Neural cell (in vitro differentiated cells): ENCODE results near the gene CDCP1. TPM values are rescaled to one million over a fixed set of nuclear protein-coding genes. Genes with fewer than 3 reads are reported as not detected.

Source experiments
- H2AFZ ChIP-seq: fragments of 200-600, 300-800 bp; sonication (generic), shearing (Covaris generic); 2 replicates; pipeline ENCODE4 v1.6.0; 2014; ENCODE audit warnings: low read depth, mild to moderate bottlenecking, antibody characterized with exemption, low read length, moderate library complexity
- H3F3A ChIP-seq: fragments of 200-600 bp; shearing (Covaris generic); 2 replicates; pipeline ENCODE4 v1.6.1; 2016; ENCODE audit warnings: mild to moderate bottlenecking, moderate library complexity, mixed read lengths, antibody characterized with exemption, low read length; ENCODE audit not compliant: insufficient read depth, poor library complexity, severe bottlenecking
- H3K27ac ChIP-seq: fragments of 200-600, 300-800 bp; sonication (generic), shearing (Covaris generic); 2 replicates; pipeline ENCODE4 v1.5.1; 2014; ENCODE audit warnings: mild to moderate bottlenecking, low read length, moderate library complexity
- H3K27me3 ChIP-seq: fragments of 300-800, 200-600 bp; sonication (generic), shearing (Covaris generic); 2 replicates; pipeline ENCODE4 v1.6.0; 2014; ENCODE audit warnings: mild to moderate bottlenecking, low read depth, low read length, moderate library complexity; ENCODE audit not compliant: insufficient read depth
- H3K36me3 ChIP-seq: fragments of 300-800, 200-600 bp; sonication (generic), shearing (Covaris generic); 2 replicates; pipeline ENCODE4 v1.5.1; 2014; ENCODE audit warnings: mild to moderate bottlenecking, antibody characterized with exemption, low read length, moderate library complexity; ENCODE audit not compliant: insufficient read depth
- H3K4me2 ChIP-seq: fragments of 300-800, 200-600 bp; sonication (generic), shearing (Covaris generic); 2 replicates; pipeline ENCODE4 v1.6.0; 2014; ENCODE audit warnings: mild to moderate bottlenecking, low read length
- H3K4me3 ChIP-seq: fragments of 300-800, 200-600 bp; sonication (generic), shearing (Covaris generic); 2 replicates; pipeline ENCODE4 v1.5.1; 2014; ENCODE audit warnings: mild to moderate bottlenecking, low read length, moderate library complexity
- H3K79me2 ChIP-seq: fragments of 200-600 bp; shearing (Covaris generic); replicated peaks from 2 replicates; pipeline ENCODE4 v1.6.0; 2014; ENCODE audit warnings: mild to moderate bottlenecking, low read length, moderate library complexity; ENCODE audit not compliant: insufficient read depth
- H3K9ac ChIP-seq: fragments of 300-800, 200-600 bp; sonication (generic), shearing (Covaris generic); 2 replicates; pipeline ENCODE4 v1.6.1; 2016; ENCODE audit warnings: mild to moderate bottlenecking, low read length, mixed read lengths
- H3K9me2 ChIP-seq: fragments of 200-600 bp; shearing (Covaris generic); 2 replicates; pipeline ENCODE4 v1.6.1; 2016; ENCODE audit warnings: mild to moderate bottlenecking, low read length, mixed read lengths; ENCODE audit not compliant: insufficient read depth
- H3K9me3 ChIP-seq: fragments of 200-600, 300-800 bp; sonication (generic), shearing (Covaris generic); 2 replicates; pipeline ENCODE4 v1.6.1; 2016; ENCODE audit warnings: mild to moderate bottlenecking, mixed run types, low read length, moderate library complexity, mixed read lengths
- H4K20me1 ChIP-seq: fragments of 200-600 bp; shearing (Covaris generic); 2 replicates; pipeline ENCODE4 v1.6.1; 2016; ENCODE audit warnings: mild to moderate bottlenecking, mixed run types; ENCODE audit not compliant: insufficient read depth
- CTCF ChIP-seq: fragments of 450-650 bp; IDR thresholded peaks from 2 replicates; pipeline ENCODE4 v1.5.1; 2014; ENCODE audit warnings: antibody characterized with exemption, mild to moderate bottlenecking, moderate library complexity; ENCODE audit not compliant: poor library complexity, severe bottlenecking
- EP300 ChIP-seq: fragments of 450-650 bp; conservative IDR thresholded peaks from 2 replicates; pipeline ENCODE4 v1.6.1; 2014; ENCODE audit warnings: antibody characterized with exemption, mild to moderate bottlenecking, moderate library complexity; ENCODE audit not compliant: poor library complexity, severe bottlenecking
- EZH2 ChIP-seq: fragments of 200-600, 300-800 bp; shearing (Covaris generic), sonication (generic); IDR thresholded peaks from 2 replicates; pipeline ENCODE4 v1.6.1; 2014; ENCODE audit warnings: antibody characterized with exemption, low read length, borderline replicate concordance, mild to moderate bottlenecking; ENCODE audit not compliant: insufficient read depth, poor library complexity, severe bottlenecking
- MXI1 ChIP-seq: fragments of 450-650 bp; conservative IDR thresholded peaks from 2 replicates; pipeline ENCODE4 v1.6.1; 2014; ENCODE audit warnings: antibody characterized with exemption, mild to moderate bottlenecking; ENCODE audit not compliant: poor library complexity, severe bottlenecking
- POLR2AphosphoS5 ChIP-seq: IDR thresholded peaks from 2 replicates; pipeline ENCODE4 v1.6.1; 2012
- RAD21 ChIP-seq: fragments of 450-650 bp; conservative IDR thresholded peaks from 2 replicates; pipeline ENCODE4 v1.6.1; 2014; ENCODE audit warnings: antibody characterized with exemption, mild to moderate bottlenecking, moderate library complexity
- REST ChIP-seq: IDR thresholded peaks from 2 replicates; pipeline ENCODE4 v1.6.1; 2012; ENCODE audit warnings: borderline replicate concordance
- SMC3 ChIP-seq: fragments of 450-650 bp; conservative IDR thresholded peaks from 2 replicates; pipeline ENCODE4 v1.6.1; 2014; ENCODE audit warnings: antibody characterized with exemption, mild to moderate bottlenecking, moderate library complexity; ENCODE audit not compliant: poor library complexity
- TAF1 ChIP-seq: IDR thresholded peaks from 2 replicates; pipeline ENCODE4 v1.6.1; 2012; ENCODE audit warnings: low read depth
- polyA plus RNA-seq: library from polyadenylated mRNA; depleted of rRNA; stranded (reverse); fragments of >200 nt; gene quantifications from 2 replicates; pipeline ENCODE4 v1.2.3, GENCODE V29; 2014

Gene CDCP1
- polyA plus RNA-seq, 1 donor from 2014 or later = not detected

GRCh38 chr3:45137656-45138181 is 8.5 kb downstream of the CDCP1 start:
- Histone ChIP-seq H4K20me1 (no peaks in the 10 kb centered on the region), H3K36me3 (no peaks in the 10 kb centered on the region), H2AFZ (no peak overlapping the region), H3K27me3 (no peaks in the 10 kb centered on the region), H3K9ac (no peak overlapping the region), H3K9me3 (no peaks in the 10 kb centered on the region), H3K27ac (no peak overlapping the region), H3K4me3 (no peak overlapping the region), H3K9me2 (no peaks in the 10 kb centered on the region), H3F3A (no peaks in the 10 kb centered on the region), H3K79me2 (no peaks in the 10 kb centered on the region), H3K4me2 (no peak overlapping the region)
- TF ChIP-seq CTCF (no peak), TAF1 (no peak), POLR2AphosphoS5 (no peak), MXI1 (no peak), EP300 (no peak), SMC3 (no peak), RAD21 (no peak), EZH2 (no peak), REST (no peak)

- no peak overlapping the region for H3K4me2 ChIP-seq
- H2AFZ ChIP-seq = no peak overlapping the region
- no peak overlapping the region for H3K9ac ChIP-seq
- H3F3A ChIP-seq = no peaks in the 10 kb centered on the region
- no peaks in the 10 kb centered on the region for H3K9me3 ChIP-seq
- no peaks in the 10 kb centered on the region for H3K79me2 ChIP-seq
- H4K20me1 ChIP-seq = no peaks in the 10 kb centered on the region
- no peak overlapping the region for H3K27ac ChIP-seq
- no peak overlapping the region for H3K4me3 ChIP-seq
- no peaks in the 10 kb centered on the region for H3K27me3 ChIP-seq
- no peaks in the 10 kb centered on the region for H3K9me2 ChIP-seq
- H3K36me3 ChIP-seq = no peaks in the 10 kb centered on the region
- no peak for TF ChIP-seq EZH2
- TF ChIP-seq CTCF = no peak
- no peak for TF ChIP-seq EP300
- no peak for TF ChIP-seq REST
- TF ChIP-seq MXI1 = no peak
- TF ChIP-seq TAF1 = no peak
- TF ChIP-seq POLR2AphosphoS5 = no peak
- TF ChIP-seq SMC3 = no peak
- TF ChIP-seq RAD21 = no peak
Observed at GRCh38 chr3:45135959-45136358, 10.2 kb downstream of the CDCP1 start.
